ENCODE measurements around the gene PNPLA1.

Gene PNPLA1

DNA sequence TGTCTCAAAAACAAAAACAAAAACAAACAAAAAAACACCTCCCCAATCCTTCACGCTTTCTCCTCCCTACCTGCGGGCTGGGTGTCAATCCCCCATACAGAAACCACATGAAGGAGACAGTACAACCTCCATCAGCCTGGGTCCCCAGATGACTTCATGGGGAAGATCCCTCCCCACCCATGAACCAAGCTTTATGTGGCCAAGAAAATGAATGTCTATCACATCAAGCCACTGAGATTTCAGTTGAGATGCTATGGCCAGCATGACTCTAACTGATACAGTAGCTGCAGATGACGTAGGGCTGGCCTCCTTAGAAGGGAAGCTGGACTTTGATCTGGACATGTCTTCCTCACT, 88.0 kb downstream of the PNPLA1 start:
- ChIA-PET POLR2A (interaction anchor here (0.9 kb wide), 1 partner anchor 65 kb away, joined by 3 read pairs; no protein-coding TSS in a partner anchor), CTCF (interaction anchor here (0.8 to 1.6 kb wide), 3 partner anchors 12 to 55 kb away, joined by 3 to 7 read pairs (median 3); no protein-coding TSS in a partner anchor)
- DNase-seq (ENCODE audit: extremely low spot score) = no peak
- TF ChIP-seq FOXM1 (IDR thresholded peaks at IDR 0.05; ENCODE audit: borderline replicate concordance) = no peak
